Breast epithelium (tissue), 4 donors: Measurements from ENCODE around the gene RAX. TPM values are rescaled to one million over a fixed set of nuclear protein-coding genes. Genes with fewer than 3 reads are reported as not detected.

ENCODE experiments used
- DNase-seq, 2 donors: peaks; one replicate each; pipeline ENCODE4 v3.0.0-alpha.2; 2019; ENCODE audit warnings: low spot score in 2 of 2
- H3K27ac ChIP-seq, 2 donors: fragments of 200-600 bp; sonication (generic) in 1 of 2; one replicate each; pipeline ENCODE4 v1.5.1; 2016 to 2019; ENCODE audit warnings: mild to moderate bottlenecking in 1 of 2
- H3K27me3 ChIP-seq, 2 donors: fragments of 200-600 bp; sonication (generic) in 1 of 2; one replicate each; pipeline versions ENCODE4 v1.5.1 to v1.6.0; 2017 to 2019; ENCODE audit warnings: control low read depth in 1 of 2, mild to moderate bottlenecking in 1 of 2
- H3K36me3 ChIP-seq: fragments of 200-600 bp; one replicate; pipeline ENCODE4 v1.5.1; 2019
- H3K4me1 ChIP-seq, 2 donors: fragments of 200-600 bp; sonication (generic); one replicate each; pipeline ENCODE4 v1.5.1; 2016 to 2019; ENCODE audit warnings: control low read depth in 1 of 2
- H3K4me3 ChIP-seq, 3 donors: fragments of 200-600 bp; sonication (generic); 1 replicate in 2 of 3; 2 replicates in 1 of 3; pipeline ENCODE4 v1.5.1; 2016 to 2019; ENCODE audit warnings: mild to moderate bottlenecking in 3 of 3, moderate library complexity in 2 of 3
- H3K9me3 ChIP-seq, 2 donors: fragments of 200-600 bp; sonication (generic) in 1 of 2; one replicate each; pipeline ENCODE4 v1.5.1; 2016 to 2019; ENCODE audit warnings: control low read depth in 1 of 2
- CTCF ChIP-seq, 3 donors: fragments of 450-650 bp; IDR thresholded peaks; one replicate each; pipeline ENCODE4 v1.5.1; 2016 to 2017; ENCODE audit warnings: antibody characterized with exemption in 3 of 3, mild to moderate bottlenecking in 3 of 3, moderate library complexity in 3 of 3
- POLR2A ChIP-seq: fragments of 450-650 bp; IDR thresholded peaks from one replicate; pipeline ENCODE4 v1.6.1; 2016; ENCODE audit warnings: antibody characterized with exemption, mild to moderate bottlenecking, moderate library complexity
- POLR2AphosphoS5 ChIP-seq, 3 donors: sonication (generic); formaldehyde crosslinking; IDR thresholded peaks; one replicate each; pipeline ENCODE4 v1.6.1; 2017; ENCODE audit warnings: antibody characterized with exemption in 3 of 3
- intact Hi-C: fragments of 100-400 bp; cut with DNase I; formaldehyde crosslinking; loops from one replicate; pipeline ENCODE4 v1.15.1; 2023; ENCODE audit warnings: low total_unique reads
- total RNA-seq, 3 donors: library from RNA; depleted of rRNA; stranded (reverse); fragments of >200 nt; gene quantifications; one replicate each; pipeline ENCODE4 v1.1.0, GENCODE V29; 2016

RAX gene
- total RNA-seq: not detected

- DNase-seq: no peak
- TF ChIP-seq POLR2A: no peak
- no peak for TF ChIP-seq CTCF (IDR thresholded peaks at IDR 0.05)
- no peak for TF ChIP-seq POLR2AphosphoS5 (IDR thresholded peaks at IDR 0.05)
- Histone ChIP-seq H3K27ac (no peak within 1 kb of the TSS), H3K4me1 (no peaks in the 10 kb centered on the region), H3K4me3 (peak within 1 kb of the TSS; percentile 28 to 57 (median 29)), H3K27me3 (peaks cover 11 to 88% of the 10 kb centered on the region in 2 donors), H3K9me3 (no peaks in the 10 kb centered on the region), H3K36me3 (no peaks in the 10 kb centered on the region)
- intact Hi-C loops: loop anchor here (5.0 kb wide), 1 partner anchor 414 kb away; no protein-coding TSS in a partner anchor
These were observed at the start of gene RAX for GRCh38 chr18:59272891-59273758. Gene RAX (minus strand): TSS chr18:59273454. CDS start chr18:59273206, 248 bp downstream.

DNA sequence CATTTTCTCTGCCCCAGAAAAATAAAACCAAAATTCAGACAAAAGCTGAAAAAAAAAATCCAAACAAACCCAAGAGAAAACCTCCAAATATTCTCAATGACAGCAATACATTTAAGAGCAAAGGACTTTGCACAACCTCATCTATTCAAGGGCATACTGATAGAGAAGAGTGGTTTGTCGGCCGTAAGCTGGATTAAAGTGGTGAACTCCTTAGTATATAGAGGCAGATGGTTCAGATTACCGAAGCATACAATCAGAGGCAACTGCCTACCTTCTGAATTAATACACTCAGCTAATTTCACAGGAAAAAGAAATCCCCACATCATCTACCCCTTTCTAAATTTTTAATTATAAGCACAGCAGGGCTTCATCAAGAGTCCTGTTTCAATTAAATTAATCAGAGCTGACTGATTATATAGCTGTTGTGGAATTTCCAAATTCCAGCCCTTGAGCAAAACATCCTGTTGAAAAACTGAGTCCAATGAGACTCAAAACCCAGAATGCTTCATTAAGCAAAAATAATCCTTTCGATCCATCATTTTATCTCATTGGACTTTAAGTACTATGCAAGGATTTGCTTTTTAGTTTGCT, 45.3 kb upstream of the RAX start, which contains the start of gene CPLX4:
TSS of gene CPLX4 (minus strand) at position 190 of the 591 bp plus-strand sequence. CDS start at position 3, 187 bp downstream.
- TF ChIP-seq CTCF (IDR thresholded peaks at IDR 0.05): no peak
- TF ChIP-seq POLR2A: no peak
- TF ChIP-seq POLR2AphosphoS5 (IDR thresholded peaks at IDR 0.05): no peak
- no peaks in the 10 kb centered on the region for H3K9me3 ChIP-seq
- H3K4me3 ChIP-seq: no peak within 1 kb of the TSS
- no peaks in the 10 kb centered on the region for H3K27me3 ChIP-seq
- no peaks in the 10 kb centered on the region for H3K4me1 ChIP-seq
- intact Hi-C loops: no loop called here
- no peak within 1 kb of the TSS for H3K27ac ChIP-seq
- no peaks in the 10 kb centered on the region for H3K36me3 ChIP-seq
- DNase-seq: no peak

- Histone ChIP-seq H3K27ac (no peak overlapping the region), H3K4me1 (no peaks in the 10 kb centered on the region), H3K4me3 (no peak overlapping the region), H3K36me3 (no peaks in the 10 kb centered on the region), H3K27me3 (peaks cover 0 to 8% of the 10 kb centered on the region in 2 donors), H3K9me3 (no peaks in the 10 kb centered on the region)
- TF ChIP-seq POLR2A (no peak), CTCF (IDR thresholded peaks at IDR 0.05) (no peak), POLR2AphosphoS5 (IDR thresholded peaks at IDR 0.05) (no peak)
- no peak for DNase-seq
- intact Hi-C loops: no loop called here
These were observed 38.4 kb upstream of the RAX start for GRCh38 chr18:59311631-59312030.

DNA sequence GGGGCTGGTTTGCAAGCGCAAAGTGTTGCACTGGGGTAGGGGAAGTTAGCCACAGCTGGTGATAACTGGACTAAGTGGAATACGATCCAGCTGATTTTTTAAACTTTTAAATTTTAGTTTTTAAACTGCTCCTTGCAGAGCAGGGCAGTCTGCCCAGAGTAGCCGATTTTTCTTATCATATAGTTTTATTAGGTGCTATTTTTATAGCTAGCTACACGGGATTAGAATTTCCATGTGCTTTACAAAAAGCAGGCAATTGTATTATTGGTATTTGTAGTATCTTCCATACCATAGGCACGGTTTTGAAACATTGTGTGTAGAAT, 35.6 kb upstream of the RAX start:
- no peaks in the 10 kb centered on the region for H3K9me3 ChIP-seq
- no peaks in the 10 kb centered on the region for H3K4me1 ChIP-seq
- no peak overlapping the region for H3K27ac ChIP-seq
- H3K36me3 ChIP-seq: no peaks in the 10 kb centered on the region
- peaks cover 0 to 12% of the 10 kb centered on the region in 2 donors for H3K27me3 ChIP-seq
- TF ChIP-seq POLR2AphosphoS5 (IDR thresholded peaks at IDR 0.05): no peak
- TF ChIP-seq CTCF (IDR thresholded peaks at IDR 0.05): no peak
- no peak for TF ChIP-seq POLR2A
- intact Hi-C loops: loop anchor here (5.0 kb wide), 1 partner anchor 93 kb away; no protein-coding TSS in a partner anchor
- peak overlapping the region in 2 of 3 donors; percentile 23 to 54 for H3K4me3 ChIP-seq
- no peak for DNase-seq
